B cell (primary cell): ENCODE results near the gene DOC2B. TPM values are rescaled to one million over a fixed set of nuclear protein-coding genes. Genes with fewer than 3 reads are reported as not detected.

Experiments
- ATAC-seq: fragments of 200-7000 bp; cut with Tn5 transposase; one replicate; pipeline ENCODE4 v1.10.0; 2021; ENCODE audit warnings: low read depth, mild to moderate bottlenecking, moderate number of reproducible peaks, moderate library complexity
- CTCF ChIA-PET: fragments of 350-600 bp; sonication (Branson Sonifier 250); formaldehyde crosslinking; loops from one replicate; lab custom pipeline; 2021; ENCODE audit warnings: antibody characterized with exemption, inconsistent platforms; lab: Charles Lee
- POLR2A ChIA-PET: fragments of 350-600 bp; sonication (Branson Sonifier 250); formaldehyde crosslinking; loops from one replicate; lab custom pipeline; 2021; ENCODE audit warnings: antibody characterized with exemption; lab: Charles Lee
- DNase-seq: peaks from one replicate; pipeline ENCODE4 v3.0.0; 2013
- H2AFZ ChIP-seq: 2 replicates; pipeline ENCODE4 v1.6.1; 2012; ENCODE audit warnings: mild to moderate bottlenecking, low read depth, low read length; ENCODE audit not compliant: insufficient read depth, poor library complexity, severe bottlenecking
- H3K27ac ChIP-seq, 2 donors: 1 replicate in 1 of 2; 2 replicates in 1 of 2; pipeline ENCODE4 v1.5.1; 2012 to 2013; ENCODE audit warnings: low read length in 2 of 2, mild to moderate bottlenecking in 2 of 2, moderate library complexity in 1 of 2
- H3K27me3 ChIP-seq, 4 experiments: fragments of 200-600 bp in 1 of 4; sonication (generic) in 1 of 4; replicated peaks in 1 of 4; 1 replicate in 2 of 4; 2 replicates in 2 of 4; pipeline versions ENCODE4 v1.6.1 to v1.7.0; 2013 to 2016; ENCODE audit warnings: low read length in 3 of 4, mild to moderate bottlenecking in 2 of 4, mixed read lengths in 1 of 4, moderate library complexity in 1 of 4; ENCODE audit not compliant: insufficient read depth in 4 of 4, control insufficient read depth in 3 of 4; ENCODE audit errors: control extremely low read depth in 1 of 4
- H3K36me3 ChIP-seq, 2 experiments: replicated peaks in 1 of 2; 1 replicate in 1 of 2; 2 replicates in 1 of 2; pipeline versions ENCODE4 v1.6.1 to v1.7.1; 2013; ENCODE audit warnings: low read length in 1 of 2; ENCODE audit not compliant: insufficient read depth in 2 of 2, control insufficient read depth in 1 of 2; ENCODE audit errors: control extremely low read depth in 1 of 2, extremely low read depth in 1 of 2
- H3K4me1 ChIP-seq, 2 donors: fragments of 200-600 bp in 1 of 2; sonication (generic) in 1 of 2; 1 replicate in 1 of 2; 2 replicates in 1 of 2; pipeline versions ENCODE4 v1.5.1 to v1.6.1; 2013 to 2017; ENCODE audit warnings: low read length in 2 of 2; ENCODE audit not compliant: control insufficient read depth in 2 of 2, insufficient read depth in 2 of 2
- H3K4me2 ChIP-seq: replicated peaks from 2 replicates; pipeline ENCODE3; 2012; ENCODE audit warnings: mild to moderate bottlenecking, low read depth, low read length; ENCODE audit not compliant: poor library complexity, severe bottlenecking
- H3K4me3 ChIP-seq, 5 experiments: fragments of 200-600 bp in 1 of 5; sonication (generic) in 1 of 5; 1 replicate in 3 of 5; 2 replicates in 2 of 5; pipeline versions ENCODE4 v1.5.1 to v1.7.0; 2011 to 2016; ENCODE audit warnings: low read length in 4 of 5, mild to moderate bottlenecking in 4 of 5, low read depth in 2 of 5, control low read depth in 1 of 5, moderate library complexity in 1 of 5; ENCODE audit not compliant: insufficient read depth in 1 of 5; ENCODE audit errors: control extremely low read depth in 1 of 5, extremely low read depth in 1 of 5
- H3K79me2 ChIP-seq: fragments of 200-600 bp; sonication (generic); one replicate; pipeline ENCODE4 v1.6.0; 2016; ENCODE audit warnings: low read length; ENCODE audit not compliant: control insufficient read depth, insufficient read depth
- H3K9ac ChIP-seq: fragments of 200-600 bp; sonication (generic); 2 replicates; pipeline ENCODE4 v1.6.1; 2017; ENCODE audit warnings: mild to moderate bottlenecking, low read length, moderate library complexity
- H3K9me3 ChIP-seq, 3 donors: one replicate each; pipeline versions ENCODE4 v1.6.1 to v1.7.1; 2013; ENCODE audit warnings: low read length in 2 of 3; ENCODE audit not compliant: control insufficient read depth in 2 of 3, insufficient read depth in 1 of 3; ENCODE audit errors: control extremely low read depth in 1 of 3
- H4K20me1 ChIP-seq: 2 replicates; pipeline ENCODE4 v1.6.0; 2012; ENCODE audit warnings: mild to moderate bottlenecking, low read length; ENCODE audit not compliant: insufficient read depth, control insufficient read depth, poor library complexity, severe bottlenecking
- H3K27ac Mint-ChIP-seq: one replicate; pipeline ENCODE4 v1.8.0; 2021; ENCODE audit warnings: mixed read lengths
- H3K27me3 Mint-ChIP-seq: one replicate; pipeline ENCODE4 v1.8.0; 2021; ENCODE audit warnings: mixed read lengths
- H3K4me1 Mint-ChIP-seq: one replicate; pipeline ENCODE4 v1.8.0; 2021; ENCODE audit warnings: mixed read lengths
- H3K4me3 Mint-ChIP-seq: one replicate; pipeline ENCODE4 v1.8.0; 2021; ENCODE audit warnings: mixed read lengths
- H3K9me3 Mint-ChIP-seq: one replicate; pipeline ENCODE4 v1.8.0; 2022; ENCODE audit warnings: mixed read lengths; ENCODE audit not compliant: insufficient read depth
- CTCF ChIP-seq: fragments of 200-600 bp; IDR thresholded peaks from one replicate; pipeline ENCODE4 v1.8.0; 2022; ENCODE audit warnings: antibody characterized with exemption, mild to moderate bottlenecking
- EZH2 ChIP-seq: IDR thresholded peaks from 2 replicates; pipeline ENCODE4 v1.6.1; 2012; ENCODE audit warnings: borderline replicate concordance, low read depth, mild to moderate bottlenecking, moderate library complexity, low read length; ENCODE audit not compliant: insufficient read depth, poor library complexity, severe bottlenecking
- WGBS: methylation state at CpG from one replicate; pipeline ENCODE4 v1.1.5; 2013; ENCODE audit warnings: missing lambda C conversion rate; ENCODE audit not compliant: insufficient coverage; 5-methylcytosine and 5-hydroxymethylcytosine counted together
- intact Hi-C: fragments of 100-400 bp; cut with micrococcal nuclease; formaldehyde crosslinking; loops from one replicate; pipeline ENCODE4 v1.10.0; 2022
- polyA plus RNA-seq: library from polyadenylated mRNA; depleted of rRNA; stranded (reverse); fragments of >200 nt; gene quantifications from 2 replicates; pipeline ENCODE4 v1.2.3, GENCODE V29; 2012
- total RNA-seq, 2 donors: library from RNA; stranded (reverse); fragments of 120-200 nt in 1 of 2; gene quantifications; 1 replicate in 1 of 2; 2 replicates in 1 of 2; pipeline versions ENCODE4 v1.2.3 to v1.2.4, GENCODE V29; 2013 to 2022

Gene DOC2B
- total and polyA plus RNA-seq, 2 donors (not counting 1 experiment from before 2014, with no cell fraction given): not detected

GRCh38 chr17:165939-166338 is 15.5 kb downstream of the DOC2B start:
- H3K27ac ChIP-seq: no peak overlapping the region
- no peak for TF ChIP-seq CTCF
- TF ChIP-seq EZH2: no peak
- H3K36me3 ChIP-seq: no peaks in the 10 kb centered on the region
- no peak for ATAC-seq
- no peak overlapping the region for H3K9ac ChIP-seq
- H3K27me3 ChIP-seq: peaks cover 0 to 3% (median 0%) of the 10 kb centered on the region in 4 experiments
- CTCF ChIA-PET: no interaction called here
- H3K27ac Mint-ChIP-seq: no peak overlapping the region
- H3K4me3 ChIP-seq: no peak overlapping the region
- DNase-seq: no peak
- H3K79me2 ChIP-seq: no peaks in the 10 kb centered on the region
- intact Hi-C loops: no loop called here
- H3K27me3 Mint-ChIP-seq: peaks cover 12% of the 10 kb centered on the region
- no peaks in the 10 kb centered on the region for H3K9me3 ChIP-seq
- POLR2A ChIA-PET: no interaction called here
- H3K4me1 Mint-ChIP-seq: no peaks in the 10 kb centered on the region
- H3K9me3 Mint-ChIP-seq: no peaks in the 10 kb centered on the region
- no peak overlapping the region for H2AFZ ChIP-seq
- H4K20me1 ChIP-seq: no peaks in the 10 kb centered on the region
- WGBS: 89% methylated on average over 14 of the region's 14 CpGs
- no peaks in the 10 kb centered on the region for H3K4me1 ChIP-seq
- H3K4me2 ChIP-seq: no peak overlapping the region
- H3K4me3 Mint-ChIP-seq: no peak overlapping the region

- no peak for DNase-seq
- no peaks in the 10 kb centered on the region for H3K4me1 Mint-ChIP-seq
- no peak for TF ChIP-seq CTCF
- TF ChIP-seq EZH2: no peak
These were observed 16.9 kb downstream of the DOC2B start for GRCh38 chr17:164303-165235.

More at GRCh38 chr17:164303-165235, 16.9 kb downstream of the DOC2B start:
- Histone ChIP-seq H4K20me1 (no peaks in the 10 kb centered on the region), H3K4me3 (no peak overlapping the region), H3K27me3 (peaks cover 0 to 3% (median 0%) of the 10 kb centered on the region in 4 experiments), H3K4me2 (no peak overlapping the region), H3K4me1 (no peaks in the 10 kb centered on the region), H3K79me2 (no peaks in the 10 kb centered on the region), H3K27ac (no peak overlapping the region), H3K36me3 (no peaks in the 10 kb centered on the region), H3K9me3 (no peaks in the 10 kb centered on the region), H2AFZ (no peak overlapping the region), H3K9ac (no peak overlapping the region)
- Mint-ChIP-seq H3K9me3 (no peaks in the 10 kb centered on the region), H3K27ac (no peak overlapping the region), H3K4me3 (no peak overlapping the region), H3K27me3 (peaks cover 10% of the 10 kb centered on the region)
- ChIA-PET CTCF (interaction anchor here (0.9 kb wide), 1 partner anchor 536 kb away, joined by 3 read pairs; no protein-coding TSS in a partner anchor), POLR2A (interaction anchor here (0.6 kb wide), 1 partner anchor 364 kb away, joined by 4 read pairs; no protein-coding TSS in a partner anchor)
- WGBS: 80% methylated on average over 16 of the region's 16 CpGs
- ATAC-seq: no peak
- intact Hi-C loops: no loop called here
